Measurements from ENCODE around the gene TAS2R14. TPM values are rescaled to one million over a fixed set of nuclear protein-coding genes. Genes with fewer than 3 reads are reported as not detected.

TAS2R14 gene, protein sequence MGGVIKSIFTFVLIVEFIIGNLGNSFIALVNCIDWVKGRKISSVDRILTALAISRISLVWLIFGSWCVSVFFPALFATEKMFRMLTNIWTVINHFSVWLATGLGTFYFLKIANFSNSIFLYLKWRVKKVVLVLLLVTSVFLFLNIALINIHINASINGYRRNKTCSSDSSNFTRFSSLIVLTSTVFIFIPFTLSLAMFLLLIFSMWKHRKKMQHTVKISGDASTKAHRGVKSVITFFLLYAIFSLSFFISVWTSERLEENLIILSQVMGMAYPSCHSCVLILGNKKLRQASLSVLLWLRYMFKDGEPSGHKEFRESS
- 1 to 10 TPM in 2 of 4 donors, under 1 TPM in 2; 0.23 to 3.5 (median 1.7) TPM for total RNA-seq

DNA sequence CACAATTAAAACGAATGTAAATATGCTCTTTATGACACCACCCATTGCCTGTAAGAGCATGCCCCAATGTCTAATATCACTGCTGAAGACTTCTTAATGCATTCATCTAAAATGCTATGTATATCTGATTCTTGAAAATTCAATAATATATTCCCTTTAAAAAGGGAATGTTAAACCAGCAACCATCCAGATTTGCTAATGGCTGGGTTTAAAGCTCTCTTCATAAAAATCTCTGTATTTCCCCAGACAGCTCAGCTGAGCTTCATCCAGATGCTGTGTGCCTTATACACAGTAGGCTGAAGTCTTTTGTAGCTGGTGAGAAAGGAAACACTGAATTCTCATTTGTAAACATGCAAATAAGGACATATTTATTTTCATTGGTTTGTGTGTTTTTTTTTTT, at the start of gene TAS2R14:
TAS2R14 (minus strand) TSS at position 101 of the 400 bp plus-strand sequence; CDS start at position 45, 56 bp downstream.
- H3K4me3 ChIP-seq, result no peak within 1 kb of the TSS
- no peaks in the 10 kb centered on the region for H3K36me3 ChIP-seq
- no peak for TF ChIP-seq POLR2AphosphoS5 (IDR thresholded peaks at IDR 0.05)
- no peak for TF ChIP-seq EP300 (IDR thresholded peaks at IDR 0.05)
- TF ChIP-seq, protein P1, sequence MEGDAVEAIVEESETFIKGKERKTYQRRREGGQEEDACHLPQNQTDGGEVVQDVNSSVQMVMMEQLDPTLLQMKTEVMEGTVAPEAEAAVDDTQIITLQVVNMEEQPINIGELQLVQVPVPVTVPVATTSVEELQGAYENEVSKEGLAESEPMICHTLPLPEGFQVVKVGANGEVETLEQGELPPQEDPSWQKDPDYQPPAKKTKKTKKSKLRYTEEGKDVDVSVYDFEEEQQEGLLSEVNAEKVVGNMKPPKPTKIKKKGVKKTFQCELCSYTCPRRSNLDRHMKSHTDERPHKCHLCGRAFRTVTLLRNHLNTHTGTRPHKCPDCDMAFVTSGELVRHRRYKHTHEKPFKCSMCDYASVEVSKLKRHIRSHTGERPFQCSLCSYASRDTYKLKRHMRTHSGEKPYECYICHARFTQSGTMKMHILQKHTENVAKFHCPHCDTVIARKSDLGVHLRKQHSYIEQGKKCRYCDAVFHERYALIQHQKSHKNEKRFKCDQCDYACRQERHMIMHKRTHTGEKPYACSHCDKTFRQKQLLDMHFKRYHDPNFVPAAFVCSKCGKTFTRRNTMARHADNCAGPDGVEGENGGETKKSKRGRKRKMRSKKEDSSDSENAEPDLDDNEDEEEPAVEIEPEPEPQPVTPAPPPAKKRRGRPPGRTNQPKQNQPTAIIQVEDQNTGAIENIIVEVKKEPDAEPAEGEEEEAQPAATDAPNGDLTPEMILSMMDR (IDR thresholded peaks at IDR 0.05), result no peak
- no peak for TF ChIP-seq POLR2A (IDR thresholded peaks at IDR 0.05)
- WGBS, result 64% methylated on average over 1 of the region's 1 CpG
- no peak for DNase-seq (ENCODE audit: low spot score in 2 of 2)
- no peaks in the 10 kb centered on the region for H3K27me3 ChIP-seq
- H3K27ac ChIP-seq, result no peak within 1 kb of the TSS
- H3K4me1 ChIP-seq, result no peaks in the 10 kb centered on the region
- no peaks in the 10 kb centered on the region for H3K9me3 ChIP-seq

DNA sequence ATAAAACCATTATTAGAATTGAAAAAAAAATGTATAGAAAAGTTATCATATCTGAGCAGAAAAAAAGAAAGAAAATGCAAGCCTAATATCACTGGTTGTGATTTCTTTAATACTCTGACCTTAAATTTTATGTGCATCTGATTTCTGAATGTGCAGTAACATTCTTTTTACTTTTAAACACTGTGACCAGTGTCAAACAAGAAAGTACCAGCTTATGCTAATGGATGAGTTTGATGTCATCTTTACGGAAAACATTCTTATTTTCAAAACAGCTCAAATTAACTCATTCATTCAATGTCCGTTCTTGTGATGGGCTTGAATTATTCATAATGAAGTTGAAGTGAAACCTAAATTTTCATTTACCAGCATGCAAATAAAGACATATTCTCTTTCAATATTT, 47.7 kb upstream of the TAS2R14 start, which contains the start of gene TAS2R50:
TAS2R50 (minus strand) TSS at position 101 of the 400 bp plus-strand sequence; CDS start at position 49, 52 bp downstream.
- no peaks in the 10 kb centered on the region for H3K27me3 ChIP-seq
- no peaks in the 10 kb centered on the region for H3K4me1 ChIP-seq
- DNase-seq (ENCODE audit: low spot score in 2 of 2), result no peak
- 47% methylated on average over 2 of the region's 2 CpGs for WGBS
- TF ChIP-seq EP300 (IDR thresholded peaks at IDR 0.05) (no peak), POLR2AphosphoS5 (IDR thresholded peaks at IDR 0.05) (no peak), POLR2A (IDR thresholded peaks at IDR 0.05) (no peak)
- TF ChIP-seq, protein P1 (IDR thresholded peaks at IDR 0.05), result no peak
- H3K27ac ChIP-seq, result no peak within 1 kb of the TSS
- H3K4me3 ChIP-seq, result no peak within 1 kb of the TSS
- H3K36me3 ChIP-seq, result no peaks in the 10 kb centered on the region
- H3K9me3 ChIP-seq, result no peaks in the 10 kb centered on the region

DNA sequence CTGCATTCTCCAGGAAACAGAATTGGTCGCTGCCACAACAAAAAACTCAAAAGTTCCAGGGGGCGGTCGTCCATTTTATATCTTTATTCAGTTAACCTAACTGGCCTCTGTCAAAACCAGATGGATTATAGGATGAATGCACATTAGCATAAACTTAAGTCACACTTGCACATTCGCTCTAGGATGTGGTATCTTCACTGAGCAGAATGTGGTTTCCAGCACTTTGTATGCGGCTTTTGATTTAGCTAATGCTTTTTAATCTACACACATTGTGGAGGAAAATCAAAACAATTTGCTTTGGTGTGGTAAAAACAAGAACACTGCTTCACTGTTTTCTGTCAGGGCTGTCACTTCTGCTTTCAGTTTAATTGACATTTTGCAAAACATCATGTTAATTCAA, 43.2 kb upstream of the TAS2R14 start:
- Histone ChIP-seq H3K27me3 (no peaks in the 10 kb centered on the region), H3K4me3 (no peak overlapping the region), H3K27ac (no peak overlapping the region), H3K36me3 (no peaks in the 10 kb centered on the region), H3K9me3 (no peaks in the 10 kb centered on the region), H3K4me1 (peaks cover 4% of the 10 kb centered on the region)
- 82% methylated on average over 5 of the region's 5 CpGs for WGBS
- no peak for TF ChIP-seq POLR2A (IDR thresholded peaks at IDR 0.05)
- TF ChIP-seq, protein P1 (IDR thresholded peaks at IDR 0.05), result no peak
- TF ChIP-seq EP300 (IDR thresholded peaks at IDR 0.05), result no peak
- no peak for TF ChIP-seq POLR2AphosphoS5 (IDR thresholded peaks at IDR 0.05)
- DNase-seq (ENCODE audit: low spot score in 2 of 2), result no peak

DNA sequence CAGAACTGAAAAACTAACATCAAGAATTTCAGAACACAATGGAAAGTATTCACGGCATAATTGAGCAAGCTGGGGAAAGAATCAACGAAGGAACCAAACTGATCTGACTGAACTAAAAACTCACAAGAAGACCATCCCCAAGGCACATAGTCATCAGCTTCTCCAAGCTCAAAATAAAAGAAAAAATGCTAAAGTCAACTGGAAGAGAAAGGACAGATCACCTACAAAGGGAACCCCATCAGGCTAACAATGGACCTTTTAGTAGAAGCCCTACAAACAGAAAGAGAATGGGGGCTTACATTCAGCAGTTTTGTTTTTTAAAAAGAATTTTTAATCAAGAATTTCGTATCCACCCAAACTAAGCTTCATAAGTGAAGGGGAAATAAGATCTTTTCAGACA, 35.9 kb upstream of the TAS2R14 start:
- no peak overlapping the region for H3K4me3 ChIP-seq
- 91% methylated on average over 3 of the region's 3 CpGs for whole genome bisulfite sequencing
- peaks cover 4% of the 10 kb centered on the region for H3K4me1 ChIP-seq
- no peaks in the 10 kb centered on the region for H3K9me3 ChIP-seq
- DNase-seq (ENCODE audit: low spot score in 2 of 2), result no peak
- no peaks in the 10 kb centered on the region for H3K36me3 ChIP-seq
- TF ChIP-seq POLR2AphosphoS5 (IDR thresholded peaks at IDR 0.05) (no peak), POLR2A (IDR thresholded peaks at IDR 0.05) (no peak), EP300 (IDR thresholded peaks at IDR 0.05) (no peak)
- TF ChIP-seq, protein P1 (IDR thresholded peaks at IDR 0.05), result no peak
- no peaks in the 10 kb centered on the region for H3K27me3 ChIP-seq
- no peak overlapping the region for H3K27ac ChIP-seq

DNA sequence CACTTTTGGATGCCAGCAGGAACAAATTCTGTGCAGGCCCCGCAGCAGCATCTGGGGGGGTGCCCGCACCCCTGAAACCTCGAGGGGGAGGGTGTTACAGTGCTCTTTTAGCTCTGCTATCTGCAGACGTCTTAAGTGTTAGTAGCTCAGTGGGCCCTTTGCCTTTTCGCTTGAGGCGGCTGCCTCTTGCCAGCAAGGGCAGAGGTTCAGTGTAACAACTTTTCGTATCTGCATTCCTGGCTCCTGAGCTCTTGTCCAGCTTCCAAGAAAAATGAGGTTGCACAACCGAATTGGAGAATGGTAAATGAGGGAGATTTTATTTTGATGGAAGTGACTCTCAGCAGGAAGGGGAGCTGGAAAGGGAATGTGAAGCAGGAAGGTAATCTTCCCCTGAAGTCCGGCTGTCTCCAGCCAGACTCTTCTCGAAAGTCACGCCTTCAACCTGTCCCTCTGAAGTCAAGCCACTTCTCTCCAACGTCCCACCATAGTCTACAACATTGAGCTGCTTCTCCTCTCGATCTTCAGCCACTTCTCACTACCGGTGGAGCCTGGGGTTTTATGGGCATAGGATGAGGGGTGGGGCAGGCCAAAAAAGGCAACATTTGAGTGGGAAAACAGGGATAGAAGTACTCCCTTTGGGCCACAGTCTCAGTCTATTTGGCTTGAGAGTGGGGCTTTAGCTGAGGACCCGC, 29.8 kb upstream of the TAS2R14 start:
- WGBS, result 41% methylated on average over 13 of the region's 15 CpGs
- Histone ChIP-seq H3K4me1 (peaks cover 12% of the 10 kb centered on the region), H3K27me3 (no peaks in the 10 kb centered on the region), H3K27ac (no peak overlapping the region), H3K4me3 (no peak overlapping the region), H3K36me3 (no peaks in the 10 kb centered on the region), H3K9me3 (no peaks in the 10 kb centered on the region)
- DNase-seq (ENCODE audit: low spot score in 2 of 2), result peak; percentile 62 to 67
- TF ChIP-seq EP300 (IDR thresholded peaks at IDR 0.05), result no peak

All from suprapubic skin (tissue), 4 donors.